ENCODE measurements around the gene RAC2. TPM values are rescaled to one million over a fixed set of nuclear protein-coding genes. Genes with fewer than 3 reads are reported as not detected.

RAC2 gene
- total and polyA plus RNA-seq, 9 of the 15 experiments (the other 6 are each of a cell fraction or from before 2014, with no cell fraction given), result 22.7 to 103 (median 43.3) TPM

DNA sequence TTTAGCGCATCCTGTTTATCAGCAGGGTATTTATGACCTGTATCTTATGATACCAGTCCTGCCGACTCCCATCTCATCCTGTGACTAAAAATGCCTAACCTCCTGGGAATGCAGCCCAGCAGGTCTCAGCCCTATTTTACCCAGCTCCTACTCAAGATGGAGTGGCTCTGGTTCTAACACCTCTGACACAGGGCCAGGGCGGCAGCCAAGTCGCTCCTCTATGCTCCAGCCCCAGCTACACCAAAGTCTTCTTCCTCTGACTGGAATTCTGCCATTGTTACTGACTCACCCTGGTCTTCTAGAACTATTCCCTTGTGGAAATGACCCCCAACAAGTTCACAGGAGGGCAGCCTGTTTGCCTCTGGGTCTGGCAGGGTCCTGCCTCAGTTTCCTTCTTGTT is 48.1 kb downstream of the RAC2 start (continued):
- TF ChIP-seq CXXC5 (CRISPR knock-in tag; IDR thresholded peaks at IDR 0.05), result peak; percentile 36
- no peak for TF ChIP-seq SMARCA5 (IDR thresholded peaks at IDR 0.05)
- TF ChIP-seq ZNF354B (CRISPR knock-in tag; IDR thresholded peaks at IDR 0.05), result 0 out of 2 replicates have a peak, but pooled peaks have one; percentile 52
- TF ChIP-seq, protein P1, sequence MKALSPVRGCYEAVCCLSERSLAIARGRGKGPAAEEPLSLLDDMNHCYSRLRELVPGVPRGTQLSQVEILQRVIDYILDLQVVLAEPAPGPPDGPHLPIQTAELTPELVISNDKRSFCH (CRISPR knock-in tag; IDR thresholded peaks at IDR 0.05), result no peak
- TF ChIP-seq, protein P1 (tag; IDR thresholded peaks at IDR 0.05), result peak; percentile 85
- TF ChIP-seq MTA2 (IDR thresholded peaks at IDR 0.05; ENCODE audit: low read depth), result no peak
- TF ChIP-seq, protein P2, sequence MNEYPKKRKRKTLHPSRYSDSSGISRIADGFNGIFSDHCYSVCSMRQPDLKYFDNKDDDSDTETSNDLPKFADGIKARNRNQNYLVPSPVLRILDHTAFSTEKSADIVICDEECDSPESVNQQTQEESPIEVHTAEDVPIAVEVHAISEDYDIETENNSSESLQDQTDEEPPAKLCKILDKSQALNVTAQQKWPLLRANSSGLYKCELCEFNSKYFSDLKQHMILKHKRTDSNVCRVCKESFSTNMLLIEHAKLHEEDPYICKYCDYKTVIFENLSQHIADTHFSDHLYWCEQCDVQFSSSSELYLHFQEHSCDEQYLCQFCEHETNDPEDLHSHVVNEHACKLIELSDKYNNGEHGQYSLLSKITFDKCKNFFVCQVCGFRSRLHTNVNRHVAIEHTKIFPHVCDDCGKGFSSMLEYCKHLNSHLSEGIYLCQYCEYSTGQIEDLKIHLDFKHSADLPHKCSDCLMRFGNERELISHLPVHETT (CRISPR knock-in tag; conservative IDR thresholded peaks at IDR 0.05 in 1 of 2, IDR thresholded peaks at IDR 0.05 in 1 of 2), result 0 out of 4 replicates have a peak, but pooled peaks of 1 of the 2 experiments have one; percentile 34
- TF ChIP-seq KLF6 (CRISPR knock-in tag; IDR thresholded peaks at IDR 0.05; ENCODE audit: borderline replicate concordance), result peak; percentile 33; the same call in 1 of the 2 replicates
- TF ChIP-seq ZFP1 (CRISPR knock-in tag; IDR thresholded peaks at IDR 0.05), result 0 out of 2 replicates have a peak, but pooled peaks have one; percentile 30
- TF ChIP-seq ZNF644 (tag; IDR thresholded peaks at IDR 0.05; ENCODE audit: low read depth), result no peak
- TF ChIP-seq TRIM28 (IDR thresholded peaks at IDR 0.05), result no peak
- 0 out of 2 replicates have a peak, but pooled peaks have one; percentile 43 for TF ChIP-seq ZBTB17 (CRISPR knock-in tag; IDR thresholded peaks at IDR 0.05)
- TF ChIP-seq, protein P3, sequence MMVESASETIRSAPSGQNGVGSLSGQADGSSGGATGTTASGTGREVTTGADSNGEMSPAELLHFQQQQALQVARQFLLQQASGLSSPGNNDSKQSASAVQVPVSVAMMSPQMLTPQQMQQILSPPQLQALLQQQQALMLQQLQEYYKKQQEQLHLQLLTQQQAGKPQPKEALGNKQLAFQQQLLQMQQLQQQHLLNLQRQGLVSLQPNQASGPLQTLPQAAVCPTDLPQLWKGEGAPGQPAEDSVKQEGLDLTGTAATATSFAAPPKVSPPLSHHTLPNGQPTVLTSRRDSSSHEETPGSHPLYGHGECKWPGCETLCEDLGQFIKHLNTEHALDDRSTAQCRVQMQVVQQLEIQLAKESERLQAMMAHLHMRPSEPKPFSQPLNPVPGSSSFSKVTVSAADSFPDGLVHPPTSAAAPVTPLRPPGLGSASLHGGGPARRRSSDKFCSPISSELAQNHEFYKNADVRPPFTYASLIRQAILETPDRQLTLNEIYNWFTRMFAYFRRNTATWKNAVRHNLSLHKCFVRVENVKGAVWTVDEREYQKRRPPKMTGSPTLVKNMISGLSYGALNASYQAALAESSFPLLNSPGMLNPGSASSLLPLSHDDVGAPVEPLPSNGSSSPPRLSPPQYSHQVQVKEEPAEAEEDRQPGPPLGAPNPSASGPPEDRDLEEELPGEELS (CRISPR knock-in tag; IDR thresholded peaks at IDR 0.05; ENCODE audit: borderline replicate concordance), result no peak
- TF ChIP-seq, protein P4, sequence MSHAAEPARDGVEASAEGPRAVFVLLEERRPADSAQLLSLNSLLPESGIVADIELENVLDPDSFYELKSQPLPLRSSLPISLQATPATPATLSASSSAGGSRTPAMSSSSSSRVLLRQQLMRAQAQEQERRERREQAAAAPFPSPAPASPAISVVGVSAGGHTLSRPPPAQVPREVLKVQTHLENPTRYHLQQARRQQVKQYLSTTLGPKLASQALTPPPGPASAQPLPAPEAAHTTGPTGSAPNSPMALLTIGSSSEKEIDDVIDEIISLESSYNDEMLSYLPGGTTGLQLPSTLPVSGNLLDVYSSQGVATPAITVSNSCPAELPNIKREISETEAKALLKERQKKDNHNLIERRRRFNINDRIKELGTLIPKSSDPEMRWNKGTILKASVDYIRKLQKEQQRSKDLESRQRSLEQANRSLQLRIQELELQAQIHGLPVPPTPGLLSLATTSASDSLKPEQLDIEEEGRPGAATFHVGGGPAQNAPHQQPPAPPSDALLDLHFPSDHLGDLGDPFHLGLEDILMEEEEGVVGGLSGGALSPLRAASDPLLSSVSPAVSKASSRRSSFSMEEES (CRISPR knock-in tag; IDR thresholded peaks at IDR 0.05), result no peak
- TF ChIP-seq ZNF41 (CRISPR knock-in tag; conservative IDR thresholded peaks at IDR 0.05), result 0 out of 2 replicates have a peak, but pooled peaks have one; percentile 13

All from K562 (cell line).